Parathyroid adenoma (tissue), 2 donors: ENCODE results near the gene PRG3.
A peak's percentile ranks its signal among the peaks of the same experiment; 100 is the strongest.

Experiments used
- H2AFZ ChIP-seq: fragments of 300-600 bp; sonication (generic); one replicate; pipeline ENCODE4 v1.7.0; 2017; ENCODE audit warnings: antibody characterized with exemption, mild to moderate bottlenecking
- H3K27ac ChIP-seq: fragments of 300-600 bp; sonication (generic); one replicate; pipeline ENCODE4 v1.7.0; 2017
- H3K27me3 ChIP-seq: fragments of 300-600 bp; sonication (generic); one replicate; pipeline ENCODE4 v1.7.0; 2017; ENCODE audit warnings: low read length; ENCODE audit not compliant: control insufficient read depth, insufficient read depth
- H3K36me3 ChIP-seq: fragments of 300-600 bp; sonication (generic); one replicate; pipeline ENCODE4 v1.7.0; 2017; ENCODE audit warnings: low read length; ENCODE audit not compliant: control insufficient read depth, insufficient read depth
- H3K4me1 ChIP-seq: fragments of 300-600 bp; sonication (generic); one replicate; pipeline ENCODE4 v1.7.0; 2017; ENCODE audit warnings: control low read depth
- H3K4me2 ChIP-seq: fragments of 300-600 bp; sonication (generic); one replicate; pipeline ENCODE4 v1.7.0; 2017; ENCODE audit warnings: low read length
- H3K4me3 ChIP-seq: fragments of 300-600 bp; sonication (generic); one replicate; pipeline ENCODE4 v1.7.0; 2017; ENCODE audit warnings: low read depth, low read length
- H3K79me2 ChIP-seq: fragments of 300-600 bp; sonication (generic); one replicate; pipeline ENCODE4 v1.7.0; 2017; ENCODE audit warnings: control low read depth
- H3K9ac ChIP-seq: fragments of 300-600 bp; sonication (generic); one replicate; pipeline ENCODE4 v1.7.0; 2017; ENCODE audit warnings: mild to moderate bottlenecking
- H3K9me3 ChIP-seq: fragments of 300-600 bp; sonication (generic); one replicate; pipeline ENCODE4 v1.7.0; 2017; ENCODE audit warnings: low read length; ENCODE audit not compliant: control insufficient read depth
- TF ChIP-seq, protein P1 (sequence below): fragments of 300-600 bp; sonication (generic); IDR thresholded peaks from one replicate; pipeline ENCODE4 v1.7.0; 2017; ENCODE audit warnings: antibody characterized with exemption, mild to moderate bottlenecking
- donor health status: primary hyperparathyroidism.

The PRG3 gene

DNA sequence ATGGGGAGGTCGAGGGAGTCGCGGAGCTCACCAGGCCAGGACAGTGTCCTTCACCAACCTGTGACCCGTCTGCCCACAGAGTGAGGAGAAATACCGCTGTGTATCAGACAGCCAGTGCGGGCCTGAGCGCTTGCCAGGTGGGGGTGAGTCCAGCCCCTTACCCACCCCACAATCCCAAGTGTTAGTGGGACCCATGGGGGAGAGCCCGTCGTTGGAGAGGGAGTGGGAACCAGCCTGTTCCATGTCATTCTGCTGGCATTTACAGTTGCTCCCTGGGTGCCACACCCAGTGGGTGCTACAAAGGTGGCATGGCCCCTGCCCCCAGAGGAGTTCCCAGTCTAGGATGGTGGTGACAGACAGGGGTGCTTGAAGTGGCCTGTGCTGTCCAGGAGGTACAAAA lies 33.6 kb downstream of the PRG3 start:
- Histone ChIP-seq H3K27ac (no peak overlapping the region), H3K36me3 (no peaks in the 10 kb centered on the region)
- TF ChIP-seq, protein P1, sequence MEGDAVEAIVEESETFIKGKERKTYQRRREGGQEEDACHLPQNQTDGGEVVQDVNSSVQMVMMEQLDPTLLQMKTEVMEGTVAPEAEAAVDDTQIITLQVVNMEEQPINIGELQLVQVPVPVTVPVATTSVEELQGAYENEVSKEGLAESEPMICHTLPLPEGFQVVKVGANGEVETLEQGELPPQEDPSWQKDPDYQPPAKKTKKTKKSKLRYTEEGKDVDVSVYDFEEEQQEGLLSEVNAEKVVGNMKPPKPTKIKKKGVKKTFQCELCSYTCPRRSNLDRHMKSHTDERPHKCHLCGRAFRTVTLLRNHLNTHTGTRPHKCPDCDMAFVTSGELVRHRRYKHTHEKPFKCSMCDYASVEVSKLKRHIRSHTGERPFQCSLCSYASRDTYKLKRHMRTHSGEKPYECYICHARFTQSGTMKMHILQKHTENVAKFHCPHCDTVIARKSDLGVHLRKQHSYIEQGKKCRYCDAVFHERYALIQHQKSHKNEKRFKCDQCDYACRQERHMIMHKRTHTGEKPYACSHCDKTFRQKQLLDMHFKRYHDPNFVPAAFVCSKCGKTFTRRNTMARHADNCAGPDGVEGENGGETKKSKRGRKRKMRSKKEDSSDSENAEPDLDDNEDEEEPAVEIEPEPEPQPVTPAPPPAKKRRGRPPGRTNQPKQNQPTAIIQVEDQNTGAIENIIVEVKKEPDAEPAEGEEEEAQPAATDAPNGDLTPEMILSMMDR = no peak

DNA sequence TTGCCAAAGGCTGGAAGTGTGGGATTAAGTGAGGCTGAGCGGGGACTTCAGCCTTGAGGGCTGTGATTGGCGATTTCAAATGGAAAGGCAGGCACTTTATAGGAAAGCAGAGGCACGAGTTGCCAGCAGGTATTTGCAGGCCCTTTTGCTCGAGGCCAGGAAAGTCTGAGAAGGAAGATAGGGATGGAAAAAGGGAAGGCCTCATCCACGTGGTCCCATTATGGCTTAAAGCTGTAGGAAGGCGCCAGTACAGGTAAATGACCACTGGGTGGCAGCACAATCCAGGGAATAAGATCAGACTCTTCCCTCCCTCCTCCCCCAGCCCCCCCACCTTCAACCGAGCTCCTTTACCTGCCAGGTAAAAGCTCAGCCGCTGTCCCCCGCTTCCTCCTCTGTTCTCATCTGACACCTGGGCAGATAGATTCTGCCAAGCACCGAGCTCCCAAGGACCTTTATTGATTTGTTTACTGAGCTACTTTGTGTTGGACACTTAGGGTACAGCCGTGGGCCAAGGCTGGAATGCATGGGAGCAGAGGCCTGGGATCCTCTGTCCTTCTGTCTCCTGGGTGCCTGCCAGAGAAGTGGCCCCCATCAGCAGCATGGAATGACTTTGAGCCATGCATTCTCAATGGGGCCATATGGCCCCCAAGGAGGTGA lies 35.3 kb downstream of the PRG3 start:
- Histone ChIP-seq H3K79me2 (no peaks in the 10 kb centered on the region), H3K36me3 (no peaks in the 10 kb centered on the region), H3K4me3 (no peak overlapping the region), H3K9me3 (no peaks in the 10 kb centered on the region), H3K27me3 (no peaks in the 10 kb centered on the region), H3K4me1 (no peaks in the 10 kb centered on the region), H3K9ac (no peak overlapping the region), H3K4me2 (no peak overlapping the region), H3K27ac (no peak overlapping the region), H2AFZ (no peak overlapping the region)
- TF ChIP-seq, protein P1 = peak; percentile 60

More for the DNA sequence above, 33.6 kb downstream of the PRG3 start:
- Histone ChIP-seq H2AFZ (no peak overlapping the region), H3K4me2 (no peak overlapping the region), H3K4me1 (no peaks in the 10 kb centered on the region), H3K27me3 (no peaks in the 10 kb centered on the region), H3K9me3 (no peaks in the 10 kb centered on the region), H3K9ac (no peak overlapping the region), H3K79me2 (no peaks in the 10 kb centered on the region), H3K4me3 (no peak overlapping the region)

DNA sequence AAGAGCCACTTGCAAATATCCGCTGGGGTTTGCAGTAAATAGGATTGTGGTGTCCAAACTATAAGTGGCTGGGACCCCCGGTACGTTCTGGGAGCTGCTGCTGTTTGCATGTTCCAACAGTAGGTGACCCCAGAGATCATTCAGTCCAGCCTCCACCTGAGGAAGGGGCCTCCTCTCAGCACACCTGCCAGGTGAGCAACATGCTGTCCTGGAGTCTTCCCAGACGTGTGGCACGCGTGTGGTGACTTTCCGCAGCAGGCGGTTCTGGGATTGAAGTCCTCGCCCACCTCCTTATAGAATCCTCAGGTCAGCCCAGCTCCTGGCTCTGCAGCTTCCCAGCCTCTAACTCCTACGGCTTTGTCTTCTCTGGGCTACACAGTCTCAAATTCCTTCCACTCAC lies 36.1 kb downstream of the PRG3 start:
- no peak overlapping the region for H3K4me3 ChIP-seq
- H3K27me3 ChIP-seq = no peaks in the 10 kb centered on the region
- no peak overlapping the region for H3K4me2 ChIP-seq
- H3K9me3 ChIP-seq = no peaks in the 10 kb centered on the region
- H3K9ac ChIP-seq = no peak overlapping the region
- no peak overlapping the region for H2AFZ ChIP-seq
- no peaks in the 10 kb centered on the region for H3K79me2 ChIP-seq
- H3K36me3 ChIP-seq = no peaks in the 10 kb centered on the region
- TF ChIP-seq, protein P1 = no peak
- peaks cover 4% of the 10 kb centered on the region for H3K4me1 ChIP-seq
- no peak overlapping the region for H3K27ac ChIP-seq

DNA sequence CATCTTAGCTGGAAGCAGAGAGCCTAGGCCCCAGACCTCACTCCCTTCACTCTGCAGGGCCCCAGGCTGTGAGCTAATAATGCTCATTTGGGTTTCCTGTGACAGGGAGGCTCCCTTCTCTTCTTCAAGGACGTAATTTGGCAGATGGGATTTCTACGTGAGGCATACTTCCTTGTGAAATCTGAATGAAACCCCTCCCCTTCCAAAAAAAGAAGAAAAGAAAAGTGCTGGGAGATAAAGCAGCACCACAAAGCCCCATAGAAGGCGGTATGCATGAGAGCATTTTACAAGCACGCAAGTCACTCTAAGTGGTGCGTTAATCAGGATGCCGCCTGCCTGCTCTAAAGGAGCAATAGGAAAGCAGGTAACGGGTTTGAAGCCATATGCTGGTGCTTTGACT lies 37.1 kb downstream of the PRG3 start:
- H3K79me2 ChIP-seq = no peaks in the 10 kb centered on the region
- no peak overlapping the region for H3K27ac ChIP-seq
- H3K27me3 ChIP-seq = no peaks in the 10 kb centered on the region
- H3K9me3 ChIP-seq = no peaks in the 10 kb centered on the region
- no peak overlapping the region for H2AFZ ChIP-seq
- H3K4me3 ChIP-seq = no peak overlapping the region
- no peaks in the 10 kb centered on the region for H3K36me3 ChIP-seq
- TF ChIP-seq, protein P1 = no peak
- H3K9ac ChIP-seq = no peak overlapping the region
- no peak overlapping the region for H3K4me2 ChIP-seq
- H3K4me1 ChIP-seq = peaks cover 4% of the 10 kb centered on the region

DNA sequence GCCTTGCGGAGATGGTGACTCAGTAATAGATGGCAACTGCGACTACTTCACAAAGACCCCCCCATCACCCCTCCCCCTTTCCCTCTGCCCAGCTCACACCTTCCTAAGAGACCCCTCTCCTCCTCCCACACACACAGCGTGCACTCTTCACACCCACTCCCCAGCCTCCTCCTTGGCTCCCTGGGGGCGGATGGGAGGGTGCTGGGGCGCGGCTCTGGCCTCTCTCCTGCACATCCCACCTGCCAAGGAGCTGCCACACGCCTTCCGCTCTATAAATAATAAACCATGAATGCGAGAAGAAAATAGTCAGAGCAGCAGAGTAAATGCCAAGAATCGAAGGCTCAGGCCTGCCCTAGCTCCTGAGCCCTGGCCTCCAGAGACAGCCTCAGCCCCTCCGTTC lies 38.2 kb downstream of the PRG3 start:
- no peak overlapping the region for H3K27ac ChIP-seq
- H3K4me1 ChIP-seq = peaks cover 4% of the 10 kb centered on the region
- no peak overlapping the region for H3K4me3 ChIP-seq
- H3K4me2 ChIP-seq = no peak overlapping the region
- H3K9me3 ChIP-seq = no peaks in the 10 kb centered on the region
- H3K79me2 ChIP-seq = no peaks in the 10 kb centered on the region
- H3K9ac ChIP-seq = no peak overlapping the region
- TF ChIP-seq, protein P1 = no peak
- no peaks in the 10 kb centered on the region for H3K36me3 ChIP-seq
- H3K27me3 ChIP-seq = no peaks in the 10 kb centered on the region
- H2AFZ ChIP-seq = no peak overlapping the region
